ENCODE results near the gene MYH15.

DNA sequence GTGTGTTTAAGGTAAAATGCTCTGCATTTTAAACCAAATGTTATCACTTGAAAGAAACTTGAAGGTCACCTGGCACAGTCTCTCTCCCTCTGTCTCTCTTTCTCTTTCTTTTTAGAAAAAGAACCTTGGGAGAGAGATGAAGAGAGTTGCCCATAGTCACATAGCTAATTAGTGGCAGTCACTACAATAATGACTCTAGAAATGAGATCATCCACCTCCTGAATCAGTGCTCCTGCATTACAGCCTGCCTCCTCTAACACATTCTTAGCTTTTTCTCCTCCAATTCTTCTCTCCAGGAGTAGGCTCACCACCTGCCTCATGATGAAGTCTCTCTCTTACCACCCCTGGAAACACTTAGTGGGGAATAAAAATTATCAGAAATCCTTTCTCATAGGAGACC lies 2.5 kb downstream of the MYH15 start:
- TF ChIP-seq, protein P1, sequence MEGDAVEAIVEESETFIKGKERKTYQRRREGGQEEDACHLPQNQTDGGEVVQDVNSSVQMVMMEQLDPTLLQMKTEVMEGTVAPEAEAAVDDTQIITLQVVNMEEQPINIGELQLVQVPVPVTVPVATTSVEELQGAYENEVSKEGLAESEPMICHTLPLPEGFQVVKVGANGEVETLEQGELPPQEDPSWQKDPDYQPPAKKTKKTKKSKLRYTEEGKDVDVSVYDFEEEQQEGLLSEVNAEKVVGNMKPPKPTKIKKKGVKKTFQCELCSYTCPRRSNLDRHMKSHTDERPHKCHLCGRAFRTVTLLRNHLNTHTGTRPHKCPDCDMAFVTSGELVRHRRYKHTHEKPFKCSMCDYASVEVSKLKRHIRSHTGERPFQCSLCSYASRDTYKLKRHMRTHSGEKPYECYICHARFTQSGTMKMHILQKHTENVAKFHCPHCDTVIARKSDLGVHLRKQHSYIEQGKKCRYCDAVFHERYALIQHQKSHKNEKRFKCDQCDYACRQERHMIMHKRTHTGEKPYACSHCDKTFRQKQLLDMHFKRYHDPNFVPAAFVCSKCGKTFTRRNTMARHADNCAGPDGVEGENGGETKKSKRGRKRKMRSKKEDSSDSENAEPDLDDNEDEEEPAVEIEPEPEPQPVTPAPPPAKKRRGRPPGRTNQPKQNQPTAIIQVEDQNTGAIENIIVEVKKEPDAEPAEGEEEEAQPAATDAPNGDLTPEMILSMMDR (IDR thresholded peaks at IDR 0.05): no peak
- no peak for TF ChIP-seq POLR2A (IDR thresholded peaks at IDR 0.05)

Measured in adrenal gland (tissue), 5 donors.